Activated B cell treated with CpG ODN at 0.5 μM for 24 hours (primary cell): Measurements from ENCODE around the gene PTPA. TPM values are rescaled to one million over a fixed set of nuclear protein-coding genes. Genes with fewer than 3 reads are reported as not detected.

ENCODE experiments used
- ATAC-seq: fragments of 200-7000 bp; cut with Tn5 transposase; one replicate; pipeline ENCODE4 v1.10.0; 2021; ENCODE audit warnings: low read depth, mild to moderate bottlenecking, moderate library complexity
- CTCF ChIA-PET: fragments of 350-600 bp; sonication (Branson Sonifier 250); formaldehyde crosslinking; loops from one replicate; lab custom pipeline; 2021; ENCODE audit warnings: antibody characterized with exemption; lab: Charles Lee
- POLR2A ChIA-PET: fragments of 350-600 bp; sonication (Branson Sonifier 250); formaldehyde crosslinking; loops from one replicate; lab custom pipeline; 2021; ENCODE audit warnings: antibody characterized with exemption; lab: Charles Lee
- DNase-seq: peaks from one replicate; pipeline ENCODE4 v3.0.0; 2022
- H3K27ac Mint-ChIP-seq: one replicate; pipeline ENCODE4 v1.8.0; 2020; ENCODE audit warnings: mixed read lengths
- H3K27me3 Mint-ChIP-seq: one replicate; pipeline ENCODE4 v1.8.0; 2021; ENCODE audit warnings: mixed read lengths
- H3K36me3 Mint-ChIP-seq: one replicate; pipeline ENCODE4 v1.8.0; 2021; ENCODE audit warnings: low read depth, mixed read lengths
- H3K4me1 Mint-ChIP-seq: one replicate; pipeline ENCODE4 v1.8.0; 2021; ENCODE audit warnings: mixed read lengths
- H3K4me3 Mint-ChIP-seq: one replicate; pipeline ENCODE4 v1.8.0; 2020; ENCODE audit warnings: mild to moderate bottlenecking, mixed read lengths
- H3K9me3 Mint-ChIP-seq: one replicate; pipeline ENCODE4 v1.8.0; 2020; ENCODE audit warnings: mixed read lengths
- intact Hi-C: fragments of 100-400 bp; cut with micrococcal nuclease; formaldehyde crosslinking; loops from one replicate; pipeline ENCODE4 v1.15.1; 2024
- total RNA-seq: library from RNA; stranded (reverse); gene quantifications from 2 replicates; pipeline ENCODE4 v1.2.3, GENCODE V29; 2022
- TF ChIP-seq, protein P1 (sequence below): fragments of 200-600 bp; IDR thresholded peaks from one replicate; pipeline ENCODE4 v1.8.0; 2022; ENCODE audit warnings: antibody characterized with exemption, mild to moderate bottlenecking

PTPA gene
- total RNA-seq, 1 donor from 2014 or later: 67.2 TPM

DNA sequence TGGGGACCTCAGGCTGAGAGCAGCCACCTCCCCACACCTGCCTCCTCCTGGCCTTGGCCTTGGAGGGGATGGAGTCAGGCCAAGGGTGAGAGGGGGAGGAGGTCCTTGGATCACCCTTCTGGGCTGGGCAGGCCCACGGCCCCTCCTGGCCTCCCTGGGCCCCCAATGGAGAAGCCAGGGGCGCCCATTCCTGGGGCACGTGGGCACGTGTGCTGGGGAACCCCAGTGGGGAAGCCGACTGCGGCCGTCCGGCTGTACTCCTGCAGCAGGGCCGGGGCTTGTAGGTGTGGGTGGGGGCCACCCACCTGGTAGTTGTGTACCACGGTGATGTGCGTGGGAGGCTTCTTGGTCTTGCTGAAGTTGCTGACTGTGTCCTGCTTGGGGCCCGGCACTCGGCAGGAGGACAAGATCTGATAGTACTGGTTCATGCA, 9.1 kb upstream of the PTPA start:
- no peak overlapping the region for H3K4me3 Mint-ChIP-seq
- no peaks in the 10 kb centered on the region for H3K27me3 Mint-ChIP-seq
- ATAC-seq: no peak
- H3K4me1 Mint-ChIP-seq: no peaks in the 10 kb centered on the region
- ChIA-PET CTCF (no interaction called here), POLR2A (no interaction called here)
- intact Hi-C loops: no loop called here
- H3K27ac Mint-ChIP-seq: no peak overlapping the region
- no peaks in the 10 kb centered on the region for H3K9me3 Mint-ChIP-seq
- TF ChIP-seq, protein P1, sequence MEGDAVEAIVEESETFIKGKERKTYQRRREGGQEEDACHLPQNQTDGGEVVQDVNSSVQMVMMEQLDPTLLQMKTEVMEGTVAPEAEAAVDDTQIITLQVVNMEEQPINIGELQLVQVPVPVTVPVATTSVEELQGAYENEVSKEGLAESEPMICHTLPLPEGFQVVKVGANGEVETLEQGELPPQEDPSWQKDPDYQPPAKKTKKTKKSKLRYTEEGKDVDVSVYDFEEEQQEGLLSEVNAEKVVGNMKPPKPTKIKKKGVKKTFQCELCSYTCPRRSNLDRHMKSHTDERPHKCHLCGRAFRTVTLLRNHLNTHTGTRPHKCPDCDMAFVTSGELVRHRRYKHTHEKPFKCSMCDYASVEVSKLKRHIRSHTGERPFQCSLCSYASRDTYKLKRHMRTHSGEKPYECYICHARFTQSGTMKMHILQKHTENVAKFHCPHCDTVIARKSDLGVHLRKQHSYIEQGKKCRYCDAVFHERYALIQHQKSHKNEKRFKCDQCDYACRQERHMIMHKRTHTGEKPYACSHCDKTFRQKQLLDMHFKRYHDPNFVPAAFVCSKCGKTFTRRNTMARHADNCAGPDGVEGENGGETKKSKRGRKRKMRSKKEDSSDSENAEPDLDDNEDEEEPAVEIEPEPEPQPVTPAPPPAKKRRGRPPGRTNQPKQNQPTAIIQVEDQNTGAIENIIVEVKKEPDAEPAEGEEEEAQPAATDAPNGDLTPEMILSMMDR: no peak
- H3K36me3 Mint-ChIP-seq: no peaks in the 10 kb centered on the region
- DNase-seq: no peak

DNA sequence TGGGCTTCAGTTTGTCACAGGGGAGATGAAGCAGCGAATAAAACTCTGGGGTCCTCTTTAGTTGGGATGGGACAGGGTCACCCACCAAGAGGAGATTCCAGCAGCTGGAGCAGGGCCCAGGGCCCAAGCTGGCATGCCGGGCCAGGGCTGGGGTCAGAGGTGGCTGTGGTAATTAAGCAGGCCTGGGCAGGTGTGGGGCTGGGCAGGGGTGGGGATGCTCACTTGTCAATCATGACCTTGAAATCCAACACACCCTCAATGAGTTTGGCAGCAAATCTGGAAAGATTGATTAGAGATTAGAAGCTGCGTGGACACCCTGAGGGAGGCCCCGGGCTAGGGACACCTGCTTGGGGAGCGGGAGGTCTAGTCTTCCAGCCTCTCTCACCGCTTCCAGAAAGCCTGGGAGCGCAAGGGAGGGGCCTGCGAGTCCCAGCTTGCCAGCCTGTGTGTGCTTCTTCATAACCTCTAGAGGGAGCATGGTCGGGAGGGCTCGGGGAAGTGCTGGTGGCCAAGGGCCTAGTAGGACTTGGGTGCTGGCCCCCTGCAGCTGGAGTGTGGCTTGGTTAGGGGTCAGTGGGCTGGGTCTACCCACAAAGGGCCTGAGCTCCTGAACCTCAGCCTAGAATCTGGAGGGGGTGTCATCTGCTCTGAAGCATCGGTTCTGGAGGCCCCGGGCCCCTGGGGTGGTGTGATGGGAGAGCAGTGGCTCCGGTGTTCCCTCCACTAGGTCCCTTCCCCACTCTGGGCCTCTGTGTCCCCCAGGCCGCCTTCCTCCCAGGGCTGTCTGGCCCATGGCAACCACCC, 8.2 kb upstream of the PTPA start:
- ChIA-PET POLR2A (interaction anchor here (1.1 kb wide), 1 partner anchor 22 kb away, joined by 3 read pairs; the partner anchor contains the start of gene DOLPP1), CTCF (no interaction called here)
- Mint-ChIP-seq H3K27ac (no peak overlapping the region), H3K36me3 (no peaks in the 10 kb centered on the region), H3K9me3 (no peaks in the 10 kb centered on the region), H3K4me3 (no peak overlapping the region), H3K27me3 (no peaks in the 10 kb centered on the region), H3K4me1 (no peaks in the 10 kb centered on the region)
- intact Hi-C loops: no loop called here
- DNase-seq (no peak), ATAC-seq (peak; percentile 65)
- TF ChIP-seq, protein P1: no peak

DNA sequence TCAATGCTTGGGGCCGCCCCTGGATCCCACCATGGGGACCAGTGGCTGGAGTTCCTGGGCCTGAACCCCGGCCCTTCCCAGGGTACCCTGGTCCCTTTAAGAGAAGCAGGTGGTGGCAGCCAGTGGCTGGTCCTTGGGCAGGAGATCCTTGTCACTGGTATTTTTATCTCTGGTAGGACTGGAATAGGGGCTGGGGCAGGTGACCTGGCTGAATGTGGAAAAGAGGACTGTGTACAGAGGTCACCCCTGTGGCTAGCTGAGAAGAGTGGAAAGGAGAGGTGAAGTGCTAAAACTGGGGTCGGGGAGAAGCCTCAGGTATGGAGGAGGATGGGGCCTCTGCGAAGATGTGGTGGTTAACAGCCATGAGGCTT, 7.6 kb upstream of the PTPA start:
- no peak overlapping the region for H3K4me3 Mint-ChIP-seq
- no peaks in the 10 kb centered on the region for H3K4me1 Mint-ChIP-seq
- TF ChIP-seq, protein P1: no peak
- ChIA-PET POLR2A (interaction anchor here (1.1 kb wide), 1 partner anchor 22 kb away, joined by 3 read pairs; the partner anchor contains the start of gene DOLPP1), CTCF (no interaction called here)
- H3K36me3 Mint-ChIP-seq: no peaks in the 10 kb centered on the region
- no peaks in the 10 kb centered on the region for H3K9me3 Mint-ChIP-seq
- ATAC-seq: no peak
- no peak overlapping the region for H3K27ac Mint-ChIP-seq
- no peak for DNase-seq
- intact Hi-C loops: no loop called here
- H3K27me3 Mint-ChIP-seq: no peaks in the 10 kb centered on the region

DNA sequence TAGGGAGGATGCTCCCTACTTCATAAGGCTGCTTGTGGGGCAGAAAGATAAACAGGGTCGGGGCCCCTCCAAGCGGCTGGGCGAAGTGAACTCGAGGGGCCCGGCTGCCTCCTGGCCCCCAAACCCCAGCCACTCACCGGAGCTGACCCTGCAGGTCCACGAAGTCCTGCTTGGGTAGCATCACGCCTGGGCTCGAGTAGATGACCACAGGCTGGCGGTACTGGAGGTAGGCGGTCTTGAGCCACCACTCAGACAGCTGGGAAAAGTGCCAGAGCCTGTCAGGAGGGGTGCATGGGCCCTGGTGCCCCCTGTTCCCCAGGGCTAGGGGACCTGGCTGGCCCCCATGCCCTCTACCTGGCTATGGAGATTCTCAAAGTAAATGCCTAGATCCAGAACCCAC, 7.2 kb upstream of the PTPA start:
- H3K27ac Mint-ChIP-seq: no peak overlapping the region
- ChIA-PET POLR2A (no interaction called here), CTCF (no interaction called here)
- TF ChIP-seq, protein P1: no peak
- no peaks in the 10 kb centered on the region for H3K36me3 Mint-ChIP-seq
- no peaks in the 10 kb centered on the region for H3K4me1 Mint-ChIP-seq
- no peak for ATAC-seq
- H3K27me3 Mint-ChIP-seq: no peaks in the 10 kb centered on the region
- no peak overlapping the region for H3K4me3 Mint-ChIP-seq
- no peaks in the 10 kb centered on the region for H3K9me3 Mint-ChIP-seq
- no peak for DNase-seq
- intact Hi-C loops: no loop called here

DNA sequence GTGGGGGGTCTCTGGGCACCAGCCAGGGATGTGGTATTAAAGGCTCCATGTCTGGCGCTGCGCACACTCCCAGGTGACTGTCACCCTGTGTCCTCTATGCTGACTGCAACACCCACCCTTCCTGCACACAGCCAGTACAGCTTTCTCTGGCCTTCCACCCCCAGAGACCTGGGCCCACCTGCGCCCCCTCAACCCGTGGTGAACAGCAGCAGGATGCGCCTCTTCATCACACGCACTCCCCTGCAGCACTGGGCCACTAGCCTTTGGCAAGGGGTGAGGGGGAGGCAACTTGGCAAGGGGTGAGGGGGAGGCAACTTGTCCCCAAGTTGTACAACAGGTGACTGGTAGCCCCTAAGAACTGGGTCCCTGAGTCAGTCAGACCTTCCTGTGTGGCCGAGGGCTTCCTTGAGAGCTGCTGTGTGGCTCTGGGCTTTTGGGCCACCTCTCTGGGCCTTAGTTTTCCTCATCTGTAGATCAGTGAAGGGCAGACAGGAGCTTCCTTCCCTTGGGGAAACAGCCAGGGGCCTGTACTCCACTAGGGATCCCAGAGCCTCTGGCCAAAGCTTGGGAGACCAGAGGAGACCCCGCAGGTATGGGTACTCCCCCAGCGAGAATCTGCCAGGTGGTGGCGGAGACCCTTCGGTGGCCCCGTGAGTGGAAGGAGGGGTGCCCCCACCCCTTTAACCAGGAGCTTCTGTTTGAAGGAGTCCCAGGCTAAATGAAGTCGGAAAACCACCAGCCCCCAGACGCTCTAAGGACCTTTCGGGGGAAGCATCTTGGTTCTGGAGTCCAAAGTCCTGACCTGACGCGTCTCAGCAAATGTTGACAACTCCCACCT, 5.1 kb upstream of the PTPA start:
- TF ChIP-seq, protein P1: no peak
- ChIA-PET CTCF (no interaction called here), POLR2A (no interaction called here)
- intact Hi-C loops: no loop called here
- ATAC-seq (no peak), DNase-seq (no peak)
- Mint-ChIP-seq H3K4me1 (peaks cover 7% of the 10 kb centered on the region), H3K27ac (no peak overlapping the region), H3K9me3 (no peaks in the 10 kb centered on the region), H3K4me3 (no peak overlapping the region), H3K36me3 (peaks cover 3% of the 10 kb centered on the region), H3K27me3 (no peaks in the 10 kb centered on the region)
